CD4-positive, alpha-beta memory T cell (primary cell): Measurements from ENCODE around the gene ZEB2. TPM values are rescaled to one million over a fixed set of nuclear protein-coding genes. Genes with fewer than 3 reads are reported as not detected.

ENCODE experiments used
- CTCF ChIA-PET: fragments of 350-600 bp; sonication (Branson Sonifier 250); formaldehyde crosslinking; loops from one replicate; lab custom pipeline; 2021; ENCODE audit warnings: inconsistent platforms; ENCODE audit not compliant: partially characterized antibody; lab: Charles Lee
- POLR2A ChIA-PET: fragments of 350-600 bp; sonication (Branson Sonifier 250); formaldehyde crosslinking; loops from one replicate; lab custom pipeline; 2021; ENCODE audit not compliant: partially characterized antibody; lab: Charles Lee
- DNase-seq, 5 donors: peaks; one replicate each; pipeline versions ENCODE4 v3.0.0 to v3.0.0-alpha.2; 2020 to 2022; ENCODE audit warnings: mixed read lengths in 1 of 5
- H3K27ac ChIP-seq: one replicate; pipeline ENCODE4 v1.7.0; 2013; ENCODE audit warnings: low read depth, low read length
- H3K27me3 ChIP-seq: 2 replicates; pipeline ENCODE4 v1.7.0; 2013; ENCODE audit warnings: mild to moderate bottlenecking, low read length, moderate library complexity; ENCODE audit not compliant: insufficient read depth
- H3K36me3 ChIP-seq: 2 replicates; pipeline ENCODE4 v1.7.0; 2013; ENCODE audit warnings: mild to moderate bottlenecking, low read length, moderate library complexity; ENCODE audit not compliant: insufficient read depth
- H3K4me1 ChIP-seq: 2 replicates; pipeline ENCODE4 v1.7.0; 2013; ENCODE audit warnings: mild to moderate bottlenecking, low read length, moderate library complexity; ENCODE audit not compliant: insufficient read depth
- H3K4me3 ChIP-seq, 2 donors: one replicate each; pipeline ENCODE4 v1.7.0; 2013; ENCODE audit warnings: low read length in 2 of 2, mild to moderate bottlenecking in 1 of 2
- H3K9me3 ChIP-seq, 2 donors: one replicate each; pipeline ENCODE4 v1.7.0; 2013; ENCODE audit warnings: low read length in 2 of 2, control low read depth in 1 of 2; ENCODE audit not compliant: control insufficient read depth in 1 of 2
- H3K27ac Mint-ChIP-seq, 7 donors: one replicate each; pipeline ENCODE4 v1.8.0; 2020 to 2021; ENCODE audit warnings: mixed read lengths in 7 of 7, mild to moderate bottlenecking in 6 of 7, inconsistent platforms in 3 of 7, moderate library complexity in 3 of 7
- H3K27me3 Mint-ChIP-seq, 2 donors: one replicate each; pipeline ENCODE4 v1.8.0; 2020 to 2021; ENCODE audit warnings: mixed read lengths in 2 of 2
- H3K36me3 Mint-ChIP-seq, 2 donors: one replicate each; pipeline ENCODE4 v1.8.0; 2020 to 2021; ENCODE audit warnings: mixed read lengths in 2 of 2, inconsistent platforms in 1 of 2, mild to moderate bottlenecking in 1 of 2
- H3K4me1 Mint-ChIP-seq, 4 donors: one replicate each; pipeline ENCODE4 v1.8.0; 2020 to 2021; ENCODE audit warnings: mixed read lengths in 4 of 4, mild to moderate bottlenecking in 1 of 4
- H3K4me3 Mint-ChIP-seq, 8 donors: one replicate each; pipeline ENCODE4 v1.8.0; 2020 to 2021; ENCODE audit warnings: mixed read lengths in 8 of 8, mild to moderate bottlenecking in 7 of 8, moderate library complexity in 6 of 8, inconsistent platforms in 3 of 8
- H3K9me3 Mint-ChIP-seq, 8 donors: one replicate each; pipeline ENCODE4 v1.8.0; 2020 to 2021; ENCODE audit warnings: mixed read lengths in 8 of 8, mild to moderate bottlenecking in 5 of 8, inconsistent platforms in 3 of 8, moderate library complexity in 1 of 8
- intact Hi-C: fragments of 100-400 bp; cut with micrococcal nuclease; formaldehyde crosslinking; loops from one replicate; pipeline ENCODE4 v1.15.1; 2023
- polyA plus RNA-seq, 2 donors: library from polyadenylated mRNA; unstranded; fragments of 300-500 nt; fragmentation: Illumina TruSeq; gene quantifications; one replicate each; pipeline ENCODE4 v1.2.3, GENCODE V29; 2021
- total RNA-seq, 2 experiments: library from RNA; stranded (reverse); gene quantifications; one replicate each; pipeline ENCODE4 v1.2.3, GENCODE V29; 2021

ZEB2 gene
- total and polyA plus RNA-seq, 4 experiments from 2014 or later: 0.83 to 5.2 (median 2.6) TPM

GRCh38 chr2:144514616-144515091 lies 5.3 kb downstream of the ZEB2 start:
- DNase-seq: no peak
- ChIA-PET CTCF (no interaction called here), POLR2A (no interaction called here)
- Mint-ChIP-seq H3K9me3 (peaks cover 0 to 2% (median 0%) of the 10 kb centered on the region in 8 donors), H3K27me3 (peaks cover 32 to 47% of the 10 kb centered on the region in 2 donors), H3K4me3 (peak overlapping the region in 2 of 8 donors; percentile 4 to 65), H3K4me1 (peaks cover 12 to 19% (median 17%) of the 10 kb centered on the region in 4 donors), H3K36me3 (peaks cover 3 to 6% of the 10 kb centered on the region in 2 donors), H3K27ac (peak overlapping the region in 1 of 7 donors; percentile 61)
- intact Hi-C loops: loop anchor here (5.0 kb wide), 1 partner anchor 182 kb away; a partner anchor contains a TSS
- H3K9me3 ChIP-seq: no peaks in the 10 kb centered on the region
- H3K4me3 ChIP-seq: no peak overlapping the region
- no peak overlapping the region for H3K27ac ChIP-seq
- H3K36me3 ChIP-seq: no peaks in the 10 kb centered on the region
- H3K4me1 ChIP-seq: peaks cover 28% of the 10 kb centered on the region
- H3K27me3 ChIP-seq: peaks cover 21% of the 10 kb centered on the region

- no peak overlapping the region for H3K27ac ChIP-seq
- intact Hi-C loops: no loop called here
- Mint-ChIP-seq H3K4me3 (peak overlapping the region in 3 of 8 donors; percentile 9 to 67 (median 10)), H3K4me1 (peaks cover 12 to 19% (median 17%) of the 10 kb centered on the region in 4 donors), H3K27ac (no peak overlapping the region), H3K36me3 (peaks cover 3 to 6% of the 10 kb centered on the region in 2 donors), H3K27me3 (peaks cover 34 to 54% of the 10 kb centered on the region in 2 donors), H3K9me3 (peaks cover 0 to 2% (median 0%) of the 10 kb centered on the region in 8 donors)
- peaks cover 17% of the 10 kb centered on the region for H3K4me1 ChIP-seq
- no peaks in the 10 kb centered on the region for H3K36me3 ChIP-seq
- peaks cover 10% of the 10 kb centered on the region for H3K27me3 ChIP-seq
- ChIA-PET CTCF (no interaction called here), POLR2A (no interaction called here)
- DNase-seq: no peak
- H3K4me3 ChIP-seq: no peak overlapping the region
- no peaks in the 10 kb centered on the region for H3K9me3 ChIP-seq
These were observed 6.4 kb downstream of the ZEB2 start for GRCh38 chr2:144513388-144514101.

GRCh38 chr2:144512891-144513351 lies 7.0 kb downstream of the ZEB2 start:
- H3K4me3 Mint-ChIP-seq: peak overlapping the region in 1 of 8 donors; percentile 26
- H3K4me1 ChIP-seq: peaks cover 10% of the 10 kb centered on the region
- POLR2A ChIA-PET: no interaction called here
- no peaks in the 10 kb centered on the region for H3K9me3 ChIP-seq
- peaks cover 3 to 6% of the 10 kb centered on the region in 2 donors for H3K36me3 Mint-ChIP-seq
- peaks cover 10% of the 10 kb centered on the region for H3K27me3 ChIP-seq
- peak overlapping the region in 3 of 7 donors; percentile 4 to 19 (median 10) for H3K27ac Mint-ChIP-seq
- peaks cover 0 to 2% (median 0%) of the 10 kb centered on the region in 8 donors for H3K9me3 Mint-ChIP-seq
- no peak for DNase-seq
- CTCF ChIA-PET: no interaction called here
- peaks cover 12 to 21% (median 17%) of the 10 kb centered on the region in 4 donors for H3K4me1 Mint-ChIP-seq
- no peak overlapping the region for H3K4me3 ChIP-seq
- peaks cover 34 to 55% of the 10 kb centered on the region in 2 donors for H3K27me3 Mint-ChIP-seq
- no peaks in the 10 kb centered on the region for H3K36me3 ChIP-seq
- intact Hi-C loops: no loop called here
- H3K27ac ChIP-seq: no peak overlapping the region

GRCh38 chr2:144512470-144512869 lies 7.4 kb downstream of the ZEB2 start:
- H3K27me3 ChIP-seq: peaks cover 10% of the 10 kb centered on the region
- H3K4me1 ChIP-seq: peaks cover 7% of the 10 kb centered on the region
- ChIA-PET POLR2A (no interaction called here), CTCF (no interaction called here)
- H3K36me3 ChIP-seq: no peaks in the 10 kb centered on the region
- H3K27ac ChIP-seq: no peak overlapping the region
- no peaks in the 10 kb centered on the region for H3K9me3 ChIP-seq
- DNase-seq: no peak
- intact Hi-C loops: no loop called here
- no peak overlapping the region for H3K4me3 ChIP-seq
- H3K9me3 Mint-ChIP-seq: peaks cover 0 to 2% (median 0%) of the 10 kb centered on the region in 8 donors
- H3K36me3 Mint-ChIP-seq: peaks cover 3 to 6% of the 10 kb centered on the region in 2 donors
- peaks cover 12 to 19% (median 17%) of the 10 kb centered on the region in 4 donors for H3K4me1 Mint-ChIP-seq
- peak overlapping the region in 1 of 8 donors; percentile 28 for H3K4me3 Mint-ChIP-seq
- H3K27ac Mint-ChIP-seq: peak overlapping the region in 2 of 7 donors; percentile 4 to 19
- peaks cover 34 to 57% of the 10 kb centered on the region in 2 donors for H3K27me3 Mint-ChIP-seq

- intact Hi-C loops: no loop called here
- Mint-ChIP-seq H3K4me1 (peaks cover 10 to 19% (median 16%) of the 10 kb centered on the region in 4 donors), H3K9me3 (no peaks in the 10 kb centered on the region), H3K36me3 (peaks cover 0 to 4% of the 10 kb centered on the region in 2 donors), H3K4me3 (no peak overlapping the region), H3K27me3 (peaks cover 32 to 58% of the 10 kb centered on the region in 2 donors), H3K27ac (peak overlapping the region in 1 of 7 donors; percentile 4)
- no peak for DNase-seq
- no peak overlapping the region for H3K27ac ChIP-seq
- peaks cover 10% of the 10 kb centered on the region for H3K27me3 ChIP-seq
- POLR2A ChIA-PET: no interaction called here
- H3K9me3 ChIP-seq: no peaks in the 10 kb centered on the region
- H3K4me3 ChIP-seq: no peak overlapping the region
- CTCF ChIA-PET: interaction anchor here (1.3 kb wide), 1 partner anchor 60 kb away, joined by 3 read pairs; no protein-coding TSS in a partner anchor
- no peaks in the 10 kb centered on the region for H3K36me3 ChIP-seq
- peaks cover 7% of the 10 kb centered on the region for H3K4me1 ChIP-seq
These were observed 8.0 kb downstream of the ZEB2 start for GRCh38 chr2:144511937-144512336.

GRCh38 chr2:144511226-144511810 lies 8.6 kb downstream of the ZEB2 start:
- Mint-ChIP-seq H3K27ac (peak overlapping the region in 4 of 7 donors; percentile 26 to 93 (median 88)), H3K4me3 (peak overlapping the region; percentile 59 to 84 (median 76)), H3K4me1 (peaks cover 10 to 19% (median 15%) of the 10 kb centered on the region in 4 donors), H3K36me3 (peaks cover 0 to 4% of the 10 kb centered on the region in 2 donors), H3K9me3 (no peaks in the 10 kb centered on the region), H3K27me3 (peaks cover 32 to 58% of the 10 kb centered on the region in 2 donors)
- intact Hi-C loops: no loop called here
- Histone ChIP-seq H3K9me3 (no peaks in the 10 kb centered on the region), H3K27ac (no peak overlapping the region), H3K4me3 (peak overlapping the region in 1 of 2 donors; percentile 3), H3K27me3 (peaks cover 10% of the 10 kb centered on the region), H3K36me3 (no peaks in the 10 kb centered on the region), H3K4me1 (peaks cover 7% of the 10 kb centered on the region)
- ChIA-PET POLR2A (interaction anchor here (0.6 kb wide), 1 partner anchor 57 kb away, joined by 3 read pairs; no protein-coding TSS in a partner anchor), CTCF (interaction anchor here (1.0 to 1.3 kb wide), 2 partner anchors 11 to 60 kb away, joined by 3 to 4 read pairs; no protein-coding TSS in a partner anchor)
- DNase-seq: no peak
